ENCODE data around the gene TMEM62.
A peak's percentile ranks its signal among the peaks of the same experiment; 100 is the strongest.
"Not testable (repeated sequence)": the region's sequence is repeated elsewhere in the genome, so short reads cannot be mapped to it uniquely, and the experiment has no call there.

TMEM62 gene

DNA sequence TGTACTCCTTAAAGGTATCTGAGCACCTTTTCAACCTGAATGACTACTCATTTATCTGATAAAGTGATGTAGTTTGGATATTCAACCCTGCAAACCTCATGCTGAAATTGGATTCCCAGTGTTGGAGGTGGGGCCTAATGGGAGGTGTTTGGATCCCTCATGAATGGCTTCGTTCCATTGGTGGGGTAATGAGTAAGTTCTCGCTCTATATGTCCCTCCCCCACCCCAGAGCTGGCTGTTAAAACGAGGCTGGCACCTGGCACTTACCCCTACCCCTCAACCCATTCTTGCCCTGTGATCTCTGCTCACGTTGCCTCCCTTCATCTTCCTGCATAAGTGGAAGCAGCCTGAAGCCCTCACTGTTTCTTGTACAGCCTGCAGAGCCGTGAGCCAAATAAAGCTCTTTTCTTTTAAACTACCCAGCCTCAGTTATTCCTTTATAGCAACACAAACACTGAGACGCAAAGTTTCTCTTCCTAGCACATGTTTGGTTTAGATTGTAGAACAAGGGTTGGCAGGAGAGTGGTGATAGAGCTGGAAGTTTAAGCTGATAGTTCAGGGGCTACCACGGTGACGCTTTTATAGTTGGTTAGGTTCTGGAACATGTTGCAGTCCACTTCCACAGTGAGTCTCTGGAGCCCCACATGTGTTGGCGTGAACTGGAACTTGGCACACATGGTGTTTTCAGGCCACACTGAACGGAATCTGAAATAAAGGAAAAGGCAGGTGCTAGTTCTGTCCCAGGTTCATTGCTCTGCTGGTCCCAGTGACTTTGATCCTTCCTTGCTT lies 63.6 kb downstream of the TMEM62 start:
- TF ChIP-seq CTCF (IDR thresholded peaks at IDR 0.05; ENCODE audit: low read depth, low read length) = no peak
- in situ Hi-C loops (cut with HindIII; ENCODE audit: low sequenced_read_pairs) = no loop called here
- DNase-seq (ENCODE audit: low read depth, low spot score) = no peak
- H3K4me3 ChIP-seq (ENCODE audit: low read depth, low read length) = no peak overlapping the region

DNA sequence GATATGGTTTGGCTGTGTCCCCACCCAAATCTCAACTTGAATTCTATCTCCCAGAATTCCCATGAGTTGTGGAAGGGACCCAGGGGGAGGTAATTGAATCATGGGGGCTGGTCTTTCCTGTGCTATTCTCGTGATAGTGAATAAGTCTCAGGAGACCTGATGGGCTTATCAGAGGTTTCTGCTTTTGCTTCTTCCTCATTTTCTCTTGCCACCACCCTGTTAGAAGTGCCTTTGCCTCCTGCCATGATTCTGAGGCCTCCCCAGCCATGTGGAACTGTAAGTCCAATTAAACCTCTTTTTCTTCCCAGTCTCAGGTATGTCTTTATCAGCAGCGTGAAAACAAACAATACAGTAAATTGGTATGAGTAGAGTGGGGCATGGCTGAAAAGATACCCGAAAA lies 64.4 kb downstream of the TMEM62 start:
- DNase-seq (ENCODE audit: low read depth, low spot score); in situ Hi-C loops (cut with HindIII; ENCODE audit: low sequenced_read_pairs); H3K4me3 ChIP-seq (ENCODE audit: low read depth, low read length): not testable (repeated sequence)

- in situ Hi-C loops (cut with HindIII; ENCODE audit: low sequenced_read_pairs); H3K4me3 ChIP-seq (ENCODE audit: low read depth, low read length); DNase-seq (ENCODE audit: low read depth, low spot score): not testable (repeated sequence)
Observed at GRCh38 chr15:43198556-43198955, 65.2 kb downstream of the TMEM62 start.

DNA sequence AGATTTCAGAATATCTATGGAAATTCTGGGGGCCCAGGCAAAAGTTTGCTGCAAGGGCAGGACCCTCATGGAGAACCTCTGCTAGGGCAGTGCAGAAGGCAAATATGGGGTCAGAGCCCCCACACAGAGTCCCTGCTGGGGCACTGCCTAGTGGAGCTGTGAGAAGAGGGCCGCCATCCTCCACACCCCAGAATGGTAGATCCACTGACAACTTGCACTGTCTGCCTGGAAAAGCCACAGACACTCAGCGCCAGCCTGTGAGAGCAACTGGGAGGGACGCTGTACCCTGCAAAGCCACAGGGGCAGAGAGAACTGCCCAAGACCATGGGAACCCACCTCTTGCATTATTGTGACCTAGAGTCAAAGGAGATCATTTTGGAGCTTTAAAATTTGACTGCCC lies 65.6 kb downstream of the TMEM62 start:
- in situ Hi-C loops (cut with HindIII; ENCODE audit: low sequenced_read_pairs) = no loop called here
- no peak overlapping the region for H3K4me3 ChIP-seq (ENCODE audit: low read depth, low read length)
- no peak for TF ChIP-seq CTCF (IDR thresholded peaks at IDR 0.05; ENCODE audit: low read depth, low read length)
- DNase-seq (ENCODE audit: low read depth, low spot score) = no peak

GRCh38 chr15:43199945-43200488 lies 66.6 kb downstream of the TMEM62 start:
- no peak overlapping the region for H3K4me3 ChIP-seq (ENCODE audit: low read depth, low read length)
- no peak for DNase-seq (ENCODE audit: low read depth, low spot score)
- in situ Hi-C loops (cut with HindIII; ENCODE audit: low sequenced_read_pairs) = no loop called here
- no peak for TF ChIP-seq CTCF (IDR thresholded peaks at IDR 0.05; ENCODE audit: low read depth, low read length)

- no peak overlapping the region for H3K4me3 ChIP-seq (ENCODE audit: low read depth, low read length)
- peak; percentile 66 for DNase-seq (ENCODE audit: low read depth, low spot score)
- in situ Hi-C loops (cut with HindIII; ENCODE audit: low sequenced_read_pairs) = no loop called here
- peak; percentile 82 for TF ChIP-seq CTCF (IDR thresholded peaks at IDR 0.05; ENCODE audit: low read depth, low read length)
Observed at GRCh38 chr15:43204016-43204901, 70.9 kb downstream of the TMEM62 start.

DNA sequence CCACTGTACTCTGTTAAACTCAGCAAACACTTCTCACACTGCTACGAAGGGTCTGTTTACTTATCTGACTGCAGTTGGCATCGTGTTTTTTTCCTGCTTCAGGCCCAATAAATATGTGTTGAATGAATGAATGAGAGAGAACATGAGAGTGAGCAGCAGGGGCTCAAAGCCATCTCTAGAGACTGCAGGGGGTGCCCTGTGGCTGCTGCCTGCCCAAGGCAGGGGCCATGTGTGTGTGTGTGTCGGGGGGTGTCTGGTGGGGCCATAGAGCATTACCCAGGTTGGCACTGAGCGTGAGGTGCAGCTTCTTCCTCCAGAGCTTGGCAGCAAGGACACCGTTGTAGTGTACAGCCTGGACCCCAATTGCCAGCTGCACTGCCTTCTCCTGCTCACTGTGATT lies 72.7 kb downstream of the TMEM62 start:
- no peak for DNase-seq (ENCODE audit: low read depth, low spot score)
- in situ Hi-C loops (cut with HindIII; ENCODE audit: low sequenced_read_pairs) = no loop called here
- no peak for TF ChIP-seq CTCF (IDR thresholded peaks at IDR 0.05; ENCODE audit: low read depth, low read length)
- no peak overlapping the region for H3K4me3 ChIP-seq (ENCODE audit: low read depth, low read length)
